WTC11 (cell line): ENCODE results near the gene PRKCZ.

Source experiments
- EMX1 ChIP-seq: fragments of 250-450 bp; sonication (Bioruptor Pico); IDR thresholded peaks from 2 replicates; pipeline ENCODE4 v1.8.0; 2021; ENCODE audit warnings: mild to moderate bottlenecking
- ETV6 ChIP-seq: sonication (generic); formaldehyde crosslinking; IDR thresholded peaks from 2 replicates; pipeline ENCODE4 v1.8.1; 2022; ENCODE audit warnings: mild to moderate bottlenecking, missing genetic modification reagents
- MAX ChIP-seq: sonication (generic); formaldehyde crosslinking; IDR thresholded peaks from 2 replicates; pipeline ENCODE4 v1.8.0; 2022; ENCODE audit warnings: mild to moderate bottlenecking, missing genetic modification reagents
- NR2C2 ChIP-seq: sonication (generic); formaldehyde crosslinking; IDR thresholded peaks from 2 replicates; pipeline ENCODE4 v1.8.0; 2022; ENCODE audit warnings: mild to moderate bottlenecking, missing genetic modification reagents
- SP1 ChIP-seq: sonication (generic); formaldehyde crosslinking; conservative IDR thresholded peaks from 2 replicates; pipeline ENCODE4 v1.8.1; 2022; ENCODE audit warnings: missing genetic modification reagents
- TEAD4 ChIP-seq: sonication (generic); formaldehyde crosslinking; IDR thresholded peaks from 2 replicates; pipeline ENCODE4 v1.8.0; 2022; ENCODE audit warnings: mild to moderate bottlenecking, missing genetic modification reagents
- TF ChIP-seq, protein P1 (sequence below): fragments of 200-600 bp; IDR thresholded peaks from 2 replicates; pipeline ENCODE4 v1.8.0; 2022; ENCODE audit warnings: antibody characterized with exemption
- TF ChIP-seq, protein P2 (sequence below): sonication (generic); formaldehyde crosslinking; IDR thresholded peaks from 2 replicates; pipeline ENCODE4 v1.8.1; 2022; ENCODE audit warnings: low read depth, missing genetic modification reagents, borderline replicate concordance
- TF ChIP-seq, protein P3 (sequence below): sonication (generic); formaldehyde crosslinking; IDR thresholded peaks from 2 replicates; pipeline ENCODE4 v1.8.1; 2023; ENCODE audit warnings: mild to moderate bottlenecking, moderate library complexity, missing genetic modification reagents
- TF ChIP-seq, protein P4 (sequence below): sonication (generic); formaldehyde crosslinking; IDR thresholded peaks from 2 replicates; pipeline ENCODE4 v1.8.1; 2023; ENCODE audit warnings: mild to moderate bottlenecking, missing genetic modification reagents, moderate library complexity

- TF ChIP-seq, protein P1, sequence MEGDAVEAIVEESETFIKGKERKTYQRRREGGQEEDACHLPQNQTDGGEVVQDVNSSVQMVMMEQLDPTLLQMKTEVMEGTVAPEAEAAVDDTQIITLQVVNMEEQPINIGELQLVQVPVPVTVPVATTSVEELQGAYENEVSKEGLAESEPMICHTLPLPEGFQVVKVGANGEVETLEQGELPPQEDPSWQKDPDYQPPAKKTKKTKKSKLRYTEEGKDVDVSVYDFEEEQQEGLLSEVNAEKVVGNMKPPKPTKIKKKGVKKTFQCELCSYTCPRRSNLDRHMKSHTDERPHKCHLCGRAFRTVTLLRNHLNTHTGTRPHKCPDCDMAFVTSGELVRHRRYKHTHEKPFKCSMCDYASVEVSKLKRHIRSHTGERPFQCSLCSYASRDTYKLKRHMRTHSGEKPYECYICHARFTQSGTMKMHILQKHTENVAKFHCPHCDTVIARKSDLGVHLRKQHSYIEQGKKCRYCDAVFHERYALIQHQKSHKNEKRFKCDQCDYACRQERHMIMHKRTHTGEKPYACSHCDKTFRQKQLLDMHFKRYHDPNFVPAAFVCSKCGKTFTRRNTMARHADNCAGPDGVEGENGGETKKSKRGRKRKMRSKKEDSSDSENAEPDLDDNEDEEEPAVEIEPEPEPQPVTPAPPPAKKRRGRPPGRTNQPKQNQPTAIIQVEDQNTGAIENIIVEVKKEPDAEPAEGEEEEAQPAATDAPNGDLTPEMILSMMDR = no peak
- TF ChIP-seq MAX (CRISPR knock-in tag) (no peak), EMX1 (no peak), SP1 (no peak), NR2C2 (CRISPR knock-in tag) (no peak), TEAD4 (CRISPR knock-in tag) (no peak), ETV6 (CRISPR knock-in tag) (no peak)
- TF ChIP-seq, protein P2, sequence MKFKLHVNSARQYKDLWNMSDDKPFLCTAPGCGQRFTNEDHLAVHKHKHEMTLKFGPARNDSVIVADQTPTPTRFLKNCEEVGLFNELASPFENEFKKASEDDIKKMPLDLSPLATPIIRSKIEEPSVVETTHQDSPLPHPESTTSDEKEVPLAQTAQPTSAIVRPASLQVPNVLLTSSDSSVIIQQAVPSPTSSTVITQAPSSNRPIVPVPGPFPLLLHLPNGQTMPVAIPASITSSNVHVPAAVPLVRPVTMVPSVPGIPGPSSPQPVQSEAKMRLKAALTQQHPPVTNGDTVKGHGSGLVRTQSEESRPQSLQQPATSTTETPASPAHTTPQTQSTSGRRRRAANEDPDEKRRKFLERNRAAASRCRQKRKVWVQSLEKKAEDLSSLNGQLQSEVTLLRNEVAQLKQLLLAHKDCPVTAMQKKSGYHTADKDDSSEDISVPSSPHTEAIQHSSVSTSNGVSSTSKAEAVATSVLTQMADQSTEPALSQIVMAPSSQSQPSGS (CRISPR knock-in tag) = no peak
- TF ChIP-seq, protein P3, sequence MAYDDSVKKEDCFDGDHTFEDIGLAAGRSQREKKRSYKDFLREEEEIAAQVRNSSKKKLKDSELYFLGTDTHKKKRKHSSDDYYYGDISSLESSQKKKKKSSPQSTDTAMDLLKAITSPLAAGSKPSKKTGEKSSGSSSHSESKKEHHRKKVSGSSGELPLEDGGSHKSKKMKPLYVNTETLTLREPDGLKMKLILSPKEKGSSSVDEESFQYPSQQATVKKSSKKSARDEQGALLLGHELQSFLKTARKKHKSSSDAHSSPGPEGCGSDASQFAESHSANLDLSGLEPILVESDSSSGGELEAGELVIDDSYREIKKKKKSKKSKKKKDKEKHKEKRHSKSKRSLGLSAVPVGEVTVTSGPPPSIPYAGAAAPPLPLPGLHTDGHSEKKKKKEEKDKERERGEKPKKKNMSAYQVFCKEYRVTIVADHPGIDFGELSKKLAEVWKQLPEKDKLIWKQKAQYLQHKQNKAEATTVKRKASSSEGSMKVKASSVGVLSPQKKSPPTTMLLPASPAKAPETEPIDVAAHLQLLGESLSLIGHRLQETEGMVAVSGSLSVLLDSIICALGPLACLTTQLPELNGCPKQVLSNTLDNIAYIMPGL (CRISPR knock-in tag) = no peak
- TF ChIP-seq, protein P4, sequence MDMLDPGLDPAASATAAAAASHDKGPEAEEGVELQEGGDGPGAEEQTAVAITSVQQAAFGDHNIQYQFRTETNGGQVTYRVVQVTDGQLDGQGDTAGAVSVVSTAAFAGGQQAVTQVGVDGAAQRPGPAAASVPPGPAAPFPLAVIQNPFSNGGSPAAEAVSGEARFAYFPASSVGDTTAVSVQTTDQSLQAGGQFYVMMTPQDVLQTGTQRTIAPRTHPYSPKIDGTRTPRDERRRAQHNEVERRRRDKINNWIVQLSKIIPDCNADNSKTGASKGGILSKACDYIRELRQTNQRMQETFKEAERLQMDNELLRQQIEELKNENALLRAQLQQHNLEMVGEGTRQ (CRISPR knock-in tag) = no peak
Measured at GRCh38 chr1:2090216-2090890, 40.1 kb downstream of the PRKCZ start.
